ENCODE measurements around the gene NDUFAF2. TPM values are rescaled to one million over a fixed set of nuclear protein-coding genes. Genes with fewer than 3 reads are reported as not detected.

Gene NDUFAF2
- total and polyA plus RNA-seq, 2 experiments from 2014 or later: 28.8 to 51.2 TPM

GRCh38 chr5:61162010-61162831 is 217.2 kb downstream of the NDUFAF2 start, which contains the start of gene SMIM15:
Gene SMIM15 (minus strand): TSS chr5:61162468. CDS start chr5:61160171, 2,297 bp downstream.
- no peak for TF ChIP-seq CTCF (IDR thresholded peaks at IDR 0.05; ENCODE audit: low read depth, low read length)
- Histone ChIP-seq H3K27ac (peak within 1 kb of the TSS; percentile 95), H3K4me1 (ENCODE audit: low read depth) (peaks cover 10% of the 10 kb centered on the region), H3K36me3 (peaks cover 14% of the 10 kb centered on the region), H3K27me3 (no peaks in the 10 kb centered on the region), H3K9me3 (ENCODE audit: low read depth) (no peaks in the 10 kb centered on the region), H3K4me3 (peak within 1 kb of the TSS; percentile 80)
- peak; percentile 90 to 96 for DNase-seq (ENCODE audit: low read depth in 1 of 2, low spot score in 1 of 2)

- peak overlapping the region; percentile 95 for H3K27ac ChIP-seq
Measured at GRCh38 chr5:61162832-61163567, 218.0 kb downstream of the NDUFAF2 start.

GRCh38 chr5:61163905-61164304 is 218.9 kb downstream of the NDUFAF2 start:
- Histone ChIP-seq H3K4me3 (peak overlapping the region; percentile 80), H3K9me3 (ENCODE audit: low read depth) (no peaks in the 10 kb centered on the region), H3K27ac (no peak overlapping the region), H3K4me1 (ENCODE audit: low read depth) (peaks cover 10% of the 10 kb centered on the region), H3K36me3 (peaks cover 7% of the 10 kb centered on the region), H3K27me3 (no peaks in the 10 kb centered on the region)
- TF ChIP-seq CTCF (IDR thresholded peaks at IDR 0.05; ENCODE audit: low read depth, low read length): no peak
- no peak for DNase-seq (ENCODE audit: low read depth in 1 of 2, low spot score in 1 of 2)

More at GRCh38 chr5:61162832-61163567, 218.0 kb downstream of the NDUFAF2 start:
- H3K36me3 ChIP-seq: peaks cover 14% of the 10 kb centered on the region
- peak; percentile 40 to 51 for DNase-seq (ENCODE audit: low read depth in 1 of 2, low spot score in 1 of 2)
- no peak for TF ChIP-seq CTCF (IDR thresholded peaks at IDR 0.05; ENCODE audit: low read depth, low read length)
- no peaks in the 10 kb centered on the region for H3K27me3 ChIP-seq
- H3K4me1 ChIP-seq (ENCODE audit: low read depth): peaks cover 10% of the 10 kb centered on the region
- no peaks in the 10 kb centered on the region for H3K9me3 ChIP-seq (ENCODE audit: low read depth)
- peak overlapping the region; percentile 80 for H3K4me3 ChIP-seq

- H3K36me3 ChIP-seq: no peaks in the 10 kb centered on the region
- TF ChIP-seq CTCF (IDR thresholded peaks at IDR 0.05; ENCODE audit: low read depth, low read length): peak; percentile 42
- H3K27me3 ChIP-seq: no peaks in the 10 kb centered on the region
- no peak overlapping the region for H3K27ac ChIP-seq
- H3K4me3 ChIP-seq: no peak overlapping the region
- no peaks in the 10 kb centered on the region for H3K9me3 ChIP-seq (ENCODE audit: low read depth)
- peak in 1 of 2 donors; percentile 55 for DNase-seq (ENCODE audit: low read depth in 1 of 2, low spot score in 1 of 2)
- peaks cover 4% of the 10 kb centered on the region for H3K4me1 ChIP-seq (ENCODE audit: low read depth)
Measured at GRCh38 chr5:61167382-61167781, 222.4 kb downstream of the NDUFAF2 start.

GRCh38 chr5:61168951-61169350 is 223.9 kb downstream of the NDUFAF2 start:
- Histone ChIP-seq H3K27ac (no peak overlapping the region), H3K4me3 (no peak overlapping the region), H3K36me3 (no peaks in the 10 kb centered on the region), H3K9me3 (ENCODE audit: low read depth) (no peaks in the 10 kb centered on the region), H3K27me3 (no peaks in the 10 kb centered on the region), H3K4me1 (ENCODE audit: low read depth) (no peaks in the 10 kb centered on the region)
- no peak for DNase-seq (ENCODE audit: low read depth in 1 of 2, low spot score in 1 of 2)
- no peak for TF ChIP-seq CTCF (IDR thresholded peaks at IDR 0.05; ENCODE audit: low read depth, low read length)
